ENCODE measurements around the gene CFHR5.

DNA sequence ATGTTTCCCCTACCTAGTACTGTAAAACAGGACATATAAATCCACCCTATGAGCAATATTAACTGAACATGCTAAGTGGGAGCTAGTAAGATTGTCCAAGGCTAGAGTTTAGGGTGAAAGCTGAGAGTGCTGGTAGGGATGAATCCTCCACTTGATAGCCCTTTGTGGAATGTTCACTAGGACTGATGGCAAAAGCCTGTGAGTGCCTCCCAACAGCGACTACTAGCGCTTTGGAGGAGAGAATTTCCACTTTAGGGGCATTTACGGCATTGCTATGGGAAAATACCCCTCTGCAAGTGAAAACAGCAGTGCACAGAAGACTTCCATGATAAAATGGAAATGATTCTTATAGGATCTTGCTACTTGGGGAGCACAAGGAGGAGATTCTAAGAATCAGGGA lies 35.9 kb downstream of the CFHR5 start:
- TF ChIP-seq EZH2 (IDR thresholded peaks at IDR 0.05) (no peak), POLR2AphosphoS5 (IDR thresholded peaks at IDR 0.05; ENCODE audit: borderline replicate concordance, low read depth, low read length) (no peak)
